CD14-positive monocyte (primary cell): ENCODE measurements around the gene ATP8A1. TPM values are rescaled to one million over a fixed set of nuclear protein-coding genes. Genes with fewer than 3 reads are reported as not detected.

Experiments
- DNase-seq, 3 donors: peaks; one replicate each; pipeline ENCODE4 v3.0.0-alpha.2; 2011 to 2022
- H2AFZ ChIP-seq: 2 replicates; pipeline ENCODE4 v1.6.0; 2012; ENCODE audit warnings: mild to moderate bottlenecking, low read depth, low read length, inconsistent platforms; ENCODE audit not compliant: insufficient read depth, poor library complexity, severe bottlenecking
- H3K27ac ChIP-seq, 2 donors: 1 replicate in 1 of 2; 2 replicates in 1 of 2; pipeline ENCODE4 v1.5.1; 2012 to 2013; ENCODE audit warnings: low read length in 2 of 2, control low read depth in 1 of 2, inconsistent platforms in 1 of 2, low read depth in 1 of 2, mild to moderate bottlenecking in 1 of 2
- H3K27me3 ChIP-seq, 2 donors: one replicate each; pipeline versions ENCODE4 v1.6.0 to v1.6.1; 2011 to 2013; ENCODE audit warnings: low read length in 2 of 2; ENCODE audit not compliant: control insufficient read depth in 2 of 2, insufficient read depth in 2 of 2
- H3K36me3 ChIP-seq, 2 donors: replicated peaks in 1 of 2; 1 replicate in 1 of 2; 2 replicates in 1 of 2; pipeline versions ENCODE4 v1.5.1 to v1.6.1; 2012 to 2013; ENCODE audit warnings: low read length in 2 of 2, control low read depth in 1 of 2, inconsistent platforms in 1 of 2, mild to moderate bottlenecking in 1 of 2; ENCODE audit not compliant: insufficient read depth in 2 of 2, control insufficient read depth in 1 of 2
- H3K4me1 ChIP-seq, 2 donors: 1 replicate in 1 of 2; 2 replicates in 1 of 2; pipeline versions ENCODE4 v1.5.1 to v1.6.1; 2012 to 2013; ENCODE audit warnings: low read length in 2 of 2, control low read depth in 1 of 2, inconsistent platforms in 1 of 2, mild to moderate bottlenecking in 1 of 2, moderate library complexity in 1 of 2; ENCODE audit not compliant: insufficient read depth in 2 of 2, control insufficient read depth in 1 of 2
- H3K4me2 ChIP-seq: replicated peaks from 2 replicates; pipeline ENCODE3; 2012; ENCODE audit warnings: low read length, moderate library complexity, mild to moderate bottlenecking; ENCODE audit not compliant: poor library complexity, severe bottlenecking; ENCODE audit errors: extremely low read depth
- H3K4me3 ChIP-seq, 3 experiments: fragments of 200-600 bp in 1 of 3; sonication (generic) in 1 of 3; replicated peaks in 1 of 3; 1 replicate in 2 of 3; 2 replicates in 1 of 3; pipeline ENCODE4 v1.5.1; 2011 to 2013; ENCODE audit warnings: low read length in 3 of 3, mild to moderate bottlenecking in 3 of 3, control low read depth in 2 of 3, low read depth in 2 of 3, inconsistent platforms in 1 of 3, moderate library complexity in 1 of 3
- H3K79me2 ChIP-seq: 2 replicates; pipeline ENCODE4 v1.6.0; 2012; ENCODE audit warnings: mild to moderate bottlenecking, control low read depth, inconsistent platforms, low read length, moderate library complexity; ENCODE audit not compliant: insufficient read depth
- H3K9ac ChIP-seq: 2 replicates; pipeline ENCODE4 v1.6.0; 2017; ENCODE audit warnings: low read length, mild to moderate bottlenecking; ENCODE audit not compliant: insufficient read depth, poor library complexity, severe bottlenecking
- H3K9me3 ChIP-seq, 2 donors: replicated peaks in 1 of 2; 1 replicate in 1 of 2; 2 replicates in 1 of 2; pipeline versions ENCODE4 v1.5.1 to v1.6.1; 2012 to 2013; ENCODE audit warnings: low read length in 2 of 2, control low read depth in 1 of 2; ENCODE audit not compliant: control insufficient read depth in 1 of 2, insufficient read depth in 1 of 2
- H4K20me1 ChIP-seq: 2 replicates; pipeline ENCODE4 v1.6.0; 2012; ENCODE audit warnings: mild to moderate bottlenecking, low read length, control low read depth, moderate library complexity; ENCODE audit not compliant: insufficient read depth
- H3K27ac Mint-ChIP-seq, 7 donors: one replicate each; pipeline ENCODE4 v1.8.0; 2020; ENCODE audit warnings: mild to moderate bottlenecking in 7 of 7, mixed read lengths in 7 of 7, moderate library complexity in 6 of 7, inconsistent platforms in 2 of 7
- H3K27me3 Mint-ChIP-seq, 3 donors: one replicate each; pipeline ENCODE4 v1.8.0; 2021 to 2022; ENCODE audit warnings: low read depth in 3 of 3, mild to moderate bottlenecking in 3 of 3, mixed read lengths in 3 of 3, moderate library complexity in 3 of 3, inconsistent platforms in 1 of 3
- H3K36me3 Mint-ChIP-seq, 2 donors: one replicate each; pipeline ENCODE4 v1.8.0; 2020; ENCODE audit warnings: mixed read lengths in 2 of 2, inconsistent platforms in 1 of 2, mild to moderate bottlenecking in 1 of 2
- H3K4me1 Mint-ChIP-seq: one replicate; pipeline ENCODE4 v1.8.0; 2020; ENCODE audit warnings: mild to moderate bottlenecking, mixed read lengths
- H3K4me3 Mint-ChIP-seq, 2 donors: one replicate each; pipeline ENCODE4 v1.8.0; 2020; ENCODE audit warnings: mild to moderate bottlenecking in 2 of 2, mixed read lengths in 2 of 2, moderate library complexity in 1 of 2
- H3K9me3 Mint-ChIP-seq, 7 donors: one replicate each; pipeline ENCODE4 v1.8.0; 2020 to 2022; ENCODE audit warnings: mixed read lengths in 7 of 7, mild to moderate bottlenecking in 6 of 7, moderate library complexity in 6 of 7, inconsistent platforms in 2 of 7
- CTCF ChIP-seq: fragments of 200-600 bp; IDR thresholded peaks from one replicate; pipeline ENCODE4 v1.8.0; 2022; ENCODE audit warnings: antibody characterized with exemption, mild to moderate bottlenecking
- WGBS: methylation state at CpG from one replicate; pipeline ENCODE4 v1.1.5; 2013; ENCODE audit warnings: missing lambda C conversion rate; ENCODE audit not compliant: insufficient coverage; 5-methylcytosine and 5-hydroxymethylcytosine counted together
- intact Hi-C, 2 donors: fragments of 100-400 bp; cut with micrococcal nuclease; formaldehyde crosslinking; loops; one replicate each; pipeline versions ENCODE4 v1.15.0 to v1.15.1; 2023
- polyA plus RNA-seq, 3 donors: library from polyadenylated mRNA; depleted of rRNA in 1 of 3; unstranded in 2 of 3; stranded (reverse) in 1 of 3; fragments of 300-500 nt in 2 of 3; fragments of >200 nt in 1 of 3; fragmentation: Illumina TruSeq in 2 of 3; gene quantifications; 1 replicate in 2 of 3; 2 replicates in 1 of 3; pipeline ENCODE4 v1.2.3, GENCODE V29; 2012 to 2021

ATP8A1 gene
- polyA plus RNA-seq, 3 donors, result 2.2 to 10.8 (median 3.2) TPM

GRCh38 chr4:42480281-42480680, 176.6 kb downstream of the ATP8A1 start:
- no peaks in the 10 kb centered on the region for H3K9me3 ChIP-seq
- no peak overlapping the region for H3K27ac ChIP-seq
- no peaks in the 10 kb centered on the region for H3K79me2 ChIP-seq
- no peak for DNase-seq
- intact Hi-C loops, result no loop called here
- H3K27ac Mint-ChIP-seq, result no peak overlapping the region
- H3K4me1 Mint-ChIP-seq, result no peaks in the 10 kb centered on the region
- no CpG with 5 or more reads among the region's 1 CpG for WGBS
- no peaks in the 10 kb centered on the region for H4K20me1 ChIP-seq
- TF ChIP-seq CTCF, result no peak
- H3K4me3 ChIP-seq, result no peak overlapping the region
- no peaks in the 10 kb centered on the region for H3K27me3 ChIP-seq
- H3K4me2 ChIP-seq, result no peak overlapping the region
- no peak overlapping the region for H2AFZ ChIP-seq
- H3K27me3 Mint-ChIP-seq, result no peaks in the 10 kb centered on the region
- H3K4me1 ChIP-seq, result no peaks in the 10 kb centered on the region
- H3K36me3 Mint-ChIP-seq, result peaks cover 4 to 5% of the 10 kb centered on the region in 2 donors
- no peaks in the 10 kb centered on the region for H3K9me3 Mint-ChIP-seq
- H3K4me3 Mint-ChIP-seq, result no peak overlapping the region
- H3K9ac ChIP-seq, result no peak overlapping the region
- no peaks in the 10 kb centered on the region for H3K36me3 ChIP-seq

- no peak for TF ChIP-seq CTCF
- Histone ChIP-seq H3K27me3 (no peaks in the 10 kb centered on the region), H3K9me3 (no peaks in the 10 kb centered on the region), H3K4me2 (no peak overlapping the region), H3K79me2 (no peaks in the 10 kb centered on the region), H3K36me3 (no peaks in the 10 kb centered on the region), H3K4me3 (no peak overlapping the region), H3K9ac (no peak overlapping the region), H3K27ac (no peak overlapping the region), H2AFZ (no peak overlapping the region), H3K4me1 (no peaks in the 10 kb centered on the region), H4K20me1 (no peaks in the 10 kb centered on the region)
- no peak overlapping the region for H3K4me3 Mint-ChIP-seq
- no peaks in the 10 kb centered on the region for H3K4me1 Mint-ChIP-seq
- no peak overlapping the region for H3K27ac Mint-ChIP-seq
- intact Hi-C loops, result no loop called here
- no peak for DNase-seq
- peaks cover 4 to 9% of the 10 kb centered on the region in 2 donors for H3K36me3 Mint-ChIP-seq
- no peaks in the 10 kb centered on the region for H3K27me3 Mint-ChIP-seq
- no peaks in the 10 kb centered on the region for H3K9me3 Mint-ChIP-seq
Observed at GRCh38 chr4:42478946-42479345, 178.0 kb downstream of the ATP8A1 start.
